GM20000 (cell line): Measurements from ENCODE around the gene PHGDH.

Experiments used
- DNase-seq: peaks from one replicate; pipeline ENCODE4 v3.0.0; 2012; ENCODE audit warnings: low spot score
- CTCF ChIP-seq: IDR thresholded peaks from 2 replicates; pipeline ENCODE4 v1.5.1; 2012; ENCODE audit warnings: mild to moderate bottlenecking, control low read depth; ENCODE audit errors: extremely low read depth, missing control alignments

The PHGDH gene

GRCh38 chr1:119774746-119775490 lies 63.2 kb downstream of the PHGDH start:
- TF ChIP-seq CTCF = no peak
- DNase-seq = no peak

DNA sequence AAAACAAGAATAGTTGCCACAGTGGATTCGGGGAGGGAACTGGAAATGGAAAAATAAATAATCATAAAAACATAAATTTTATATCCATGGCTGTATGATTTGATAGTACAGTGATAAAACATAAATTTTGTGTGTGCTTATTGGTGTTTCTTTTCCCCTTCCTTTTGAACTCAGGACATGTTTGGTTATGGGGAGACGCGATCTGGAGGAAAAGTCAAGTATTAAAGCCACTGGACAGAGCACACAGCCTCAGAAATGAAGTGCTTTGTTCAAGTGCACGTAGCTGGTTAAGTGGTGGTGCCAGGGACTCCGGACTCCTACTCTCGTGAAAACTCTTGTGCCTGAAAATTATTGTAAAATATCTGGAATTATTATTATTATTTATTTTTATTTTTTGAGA lies 66.6 kb downstream of the PHGDH start:
- no peak for TF ChIP-seq CTCF
- no peak for DNase-seq

GRCh38 chr1:119778886-119779560 lies 67.3 kb downstream of the PHGDH start:
- DNase-seq = no peak
- no peak for TF ChIP-seq CTCF

- TF ChIP-seq CTCF = no peak
- DNase-seq = no peak
Measured at GRCh38 chr1:119779869-119780356, 68.2 kb downstream of the PHGDH start.

DNA sequence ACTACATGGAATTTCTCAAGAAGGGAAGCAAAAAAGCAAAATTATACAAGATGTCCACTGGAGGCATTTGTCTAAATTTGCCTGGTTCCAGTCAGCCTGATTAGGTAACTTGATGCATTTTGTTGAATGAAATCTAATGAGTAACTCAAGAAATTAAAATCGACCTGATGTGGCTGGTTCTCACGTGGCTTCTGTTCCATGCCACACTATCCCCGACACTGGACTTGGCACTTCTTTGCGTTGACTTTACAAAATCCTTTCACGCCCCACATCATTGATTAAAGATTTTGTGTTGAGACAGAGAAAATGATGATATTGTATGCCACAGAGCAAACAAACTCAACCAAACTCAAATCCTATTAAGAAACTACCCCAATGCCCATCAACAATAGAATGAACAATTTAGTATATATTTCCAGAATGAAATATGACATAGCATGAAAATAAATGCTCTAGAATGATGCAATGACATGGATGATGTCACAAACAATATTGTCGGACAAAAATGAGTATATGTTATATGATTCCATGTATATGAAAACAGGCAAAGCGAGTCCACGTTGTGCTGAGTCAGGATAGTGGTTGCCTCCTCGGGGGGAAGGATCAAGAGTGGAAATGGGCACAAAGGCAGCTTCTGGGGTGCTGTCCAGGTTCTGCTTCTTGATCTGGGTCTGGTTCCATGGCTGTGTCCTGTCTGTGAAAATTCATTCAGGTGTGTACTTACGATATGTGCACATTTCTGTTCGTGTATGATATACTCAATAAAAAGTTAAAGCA lies 69.9 kb downstream of the PHGDH start:
- TF ChIP-seq CTCF = no peak
- DNase-seq = no peak

DNA sequence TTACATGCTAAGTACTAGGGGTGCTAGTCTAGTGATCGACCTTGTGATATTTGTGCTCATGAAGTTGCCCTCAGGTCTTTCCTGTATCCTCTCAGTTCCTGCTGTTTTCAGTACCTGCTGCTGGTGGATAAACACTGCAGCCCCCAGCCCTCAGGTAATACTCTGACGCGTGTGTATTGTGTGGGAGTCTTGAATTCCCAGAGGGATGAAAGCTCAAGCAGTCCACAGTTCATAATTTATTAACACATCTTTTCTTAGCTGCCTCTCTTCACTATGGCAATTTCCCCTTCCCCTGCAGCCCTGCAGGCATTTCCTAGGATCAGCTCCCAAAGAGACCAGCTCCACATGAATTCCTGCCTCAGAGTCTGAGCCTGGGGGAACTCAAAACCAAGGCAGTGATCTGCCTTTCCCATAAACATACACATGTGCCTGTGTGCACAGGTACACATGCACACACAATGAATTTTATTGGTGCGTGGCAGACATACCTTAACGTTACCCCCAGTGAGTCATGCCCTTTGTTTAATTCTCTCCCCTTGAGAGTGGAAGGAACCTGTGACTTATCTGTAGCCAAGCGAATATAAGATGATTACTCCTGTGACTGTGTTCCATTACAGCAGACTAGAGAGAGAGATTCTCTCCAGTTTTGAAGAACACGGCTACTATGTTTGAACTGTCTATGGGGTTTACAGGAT lies 71.0 kb downstream of the PHGDH start:
- TF ChIP-seq CTCF = no peak
- DNase-seq = no peak
